ENCODE data around the gene AVEN. TPM values are rescaled to one million over a fixed set of nuclear protein-coding genes. Genes with fewer than 3 reads are reported as not detected.
"Not testable (repeated sequence)": the region's sequence is repeated elsewhere in the genome, so short reads cannot be mapped to it uniquely, and the experiment has no call there.

AVEN gene
- polyA plus RNA-seq, 2 donors, result 8.2 to 11.1 TPM

DNA sequence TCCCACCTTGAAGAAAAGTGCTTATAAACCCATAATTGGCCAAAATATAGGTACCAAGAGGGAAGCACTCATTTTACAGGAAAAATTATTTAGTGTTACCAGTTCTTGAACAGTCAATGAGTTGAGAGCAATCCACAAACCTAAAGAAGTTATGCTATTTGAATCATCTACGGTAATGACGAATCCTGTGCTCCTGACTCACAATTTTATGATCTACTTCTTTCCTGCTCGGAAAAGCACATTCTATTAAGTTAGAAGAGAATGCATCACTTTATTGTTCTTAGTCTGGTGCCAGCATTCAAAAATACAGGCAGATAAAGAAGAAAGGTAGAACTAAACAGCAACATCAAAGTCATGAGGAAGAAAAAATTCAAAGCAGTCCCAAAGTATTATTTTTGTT is 37.5 kb downstream of the AVEN start:
- Histone ChIP-seq H3K27ac (ENCODE audit: low read depth in 2 of 2, low read length in 1 of 2) (no peak overlapping the region), H3K36me3 (ENCODE audit: control insufficient read depth in 2 of 2, insufficient read depth in 2 of 2, low read length in 1 of 2) (peaks cover 0 to 2% of the 10 kb centered on the region in 2 donors), H3K27me3 (ENCODE audit: control insufficient read depth in 1 of 2, insufficient read depth in 2 of 2, low read length in 2 of 2) (no peaks in the 10 kb centered on the region), H3K4me1 (ENCODE audit: control insufficient read depth in 2 of 2, insufficient read depth in 2 of 2, low read length in 1 of 2) (no peaks in the 10 kb centered on the region), H3K4me3 (ENCODE audit: low read depth in 1 of 2, low read length in 2 of 2) (no peak overlapping the region), H3K9me3 (ENCODE audit: control insufficient read depth in 2 of 2, insufficient read depth in 1 of 2, low read depth in 1 of 2, low read length in 1 of 2) (no peaks in the 10 kb centered on the region)
- 43 to 55% methylated on average over 3 of the region's 3 CpGs for WGBS, 2 donors

DNA sequence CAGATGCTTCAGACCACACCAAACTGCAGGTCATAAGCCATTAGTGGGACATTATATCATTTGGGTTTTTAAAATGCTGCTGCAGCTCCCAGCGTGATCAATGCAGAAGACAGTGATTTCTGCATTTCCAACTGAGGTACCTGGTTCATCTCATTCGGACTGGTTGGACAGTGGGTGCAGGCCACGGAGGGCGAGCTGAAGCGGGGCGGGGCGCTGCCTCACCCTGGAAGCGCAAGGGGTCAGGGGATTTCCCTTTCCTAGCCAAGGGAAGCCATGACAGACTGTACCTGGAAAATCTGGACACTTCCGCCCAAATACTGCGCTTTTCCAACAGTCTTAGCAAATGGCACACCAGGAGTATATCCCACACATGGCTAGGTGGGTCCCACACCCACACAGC is 43.3 kb downstream of the AVEN start:
- not testable (repeated sequence) for H3K36me3 ChIP-seq (ENCODE audit: control insufficient read depth in 2 of 2, insufficient read depth in 2 of 2, low read length in 1 of 2); H3K9me3 ChIP-seq (ENCODE audit: control insufficient read depth in 2 of 2, insufficient read depth in 1 of 2, low read depth in 1 of 2, low read length in 1 of 2); H3K27ac ChIP-seq (ENCODE audit: low read depth in 2 of 2, low read length in 1 of 2); H3K4me3 ChIP-seq (ENCODE audit: low read depth in 1 of 2, low read length in 2 of 2); H3K27me3 ChIP-seq (ENCODE audit: control insufficient read depth in 1 of 2, insufficient read depth in 2 of 2, low read length in 2 of 2); H3K4me1 ChIP-seq (ENCODE audit: control insufficient read depth in 2 of 2, insufficient read depth in 2 of 2, low read length in 1 of 2)
- 94 to 97% methylated on average over 10 of the region's 10 CpGs for WGBS, 2 donors

DNA sequence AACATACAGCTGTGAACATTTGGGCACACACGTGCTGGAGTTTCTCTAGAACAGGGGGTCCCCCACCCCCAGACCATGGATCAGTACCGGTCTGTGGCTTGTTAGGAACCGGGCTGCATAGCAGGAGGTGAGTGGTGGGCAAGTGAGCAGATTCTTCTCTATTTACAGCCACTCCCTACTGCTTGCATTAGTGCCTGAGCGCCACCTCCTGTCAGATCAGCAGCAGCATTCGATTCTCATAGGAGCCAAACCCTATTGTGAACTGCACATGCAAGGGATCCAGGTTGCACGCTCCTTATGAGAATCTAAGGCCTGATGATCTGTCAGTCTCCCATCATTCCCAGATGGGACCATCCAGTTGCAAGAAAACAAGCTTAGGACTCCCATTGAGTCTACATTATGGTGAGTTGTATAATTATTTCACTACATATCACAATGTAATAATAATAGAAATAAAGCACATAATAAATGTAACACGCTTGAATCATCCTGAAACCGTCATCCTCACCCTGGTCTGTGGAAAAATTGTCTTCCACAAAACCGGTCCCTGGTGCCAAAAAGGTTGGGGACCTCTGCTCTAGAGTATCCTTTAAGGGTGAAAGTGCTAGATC is 44.9 kb downstream of the AVEN start:
- H3K4me3 ChIP-seq (ENCODE audit: low read depth in 1 of 2, low read length in 2 of 2), result no peak overlapping the region
- WGBS, 2 donors, result 83 to 87% methylated on average over 9 of the region's 9 CpGs

GRCh38 chr15:33988384-33988783 is 50.6 kb downstream of the AVEN start:
- Histone ChIP-seq H3K27ac (ENCODE audit: low read depth in 2 of 2, low read length in 1 of 2) (no peak overlapping the region), H3K4me3 (ENCODE audit: low read depth in 1 of 2, low read length in 2 of 2) (no peak overlapping the region), H3K4me1 (ENCODE audit: control insufficient read depth in 2 of 2, insufficient read depth in 2 of 2, low read length in 1 of 2) (no peaks in the 10 kb centered on the region), H3K36me3 (ENCODE audit: control insufficient read depth in 2 of 2, insufficient read depth in 2 of 2, low read length in 1 of 2) (no peaks in the 10 kb centered on the region), H3K27me3 (ENCODE audit: control insufficient read depth in 1 of 2, insufficient read depth in 2 of 2, low read length in 2 of 2) (no peaks in the 10 kb centered on the region), H3K9me3 (ENCODE audit: control insufficient read depth in 2 of 2, insufficient read depth in 1 of 2, low read depth in 1 of 2, low read length in 1 of 2) (no peaks in the 10 kb centered on the region)
- 94 to 95% methylated on average over 4 of the region's 4 CpGs for WGBS, 2 donors

More for the DNA sequence above, 44.9 kb downstream of the AVEN start:
- no peaks in the 10 kb centered on the region for H3K9me3 ChIP-seq (ENCODE audit: control insufficient read depth in 2 of 2, insufficient read depth in 1 of 2, low read depth in 1 of 2, low read length in 1 of 2)
- no peaks in the 10 kb centered on the region for H3K36me3 ChIP-seq (ENCODE audit: control insufficient read depth in 2 of 2, insufficient read depth in 2 of 2, low read length in 1 of 2)
- no peaks in the 10 kb centered on the region for H3K27me3 ChIP-seq (ENCODE audit: control insufficient read depth in 1 of 2, insufficient read depth in 2 of 2, low read length in 2 of 2)
- H3K4me1 ChIP-seq (ENCODE audit: control insufficient read depth in 2 of 2, insufficient read depth in 2 of 2, low read length in 1 of 2), result no peaks in the 10 kb centered on the region
- H3K27ac ChIP-seq (ENCODE audit: low read depth in 2 of 2, low read length in 1 of 2), result no peak overlapping the region

DNA sequence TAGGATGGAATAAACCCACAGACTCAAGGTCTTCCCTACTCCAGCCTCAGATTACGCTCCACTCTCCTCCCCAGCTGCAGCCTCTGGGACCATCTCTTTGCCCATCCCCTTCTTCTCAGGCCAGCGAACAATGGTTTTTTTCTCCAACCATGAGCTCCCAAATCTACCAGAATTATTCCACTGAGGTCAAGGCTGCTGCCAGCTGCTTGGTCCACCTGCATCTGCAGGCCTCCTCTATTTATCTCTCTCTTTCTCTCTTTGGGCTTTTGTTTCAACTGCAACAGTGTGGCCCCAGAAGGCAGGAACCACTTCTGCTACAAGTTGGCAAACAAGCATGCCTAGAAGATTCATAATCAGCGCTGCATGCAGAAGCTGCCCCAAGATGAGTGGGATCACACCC is 51.6 kb downstream of the AVEN start:
- WGBS, 2 donors, result 96 to 97% methylated on average over 3 of the region's 3 CpGs

DNA sequence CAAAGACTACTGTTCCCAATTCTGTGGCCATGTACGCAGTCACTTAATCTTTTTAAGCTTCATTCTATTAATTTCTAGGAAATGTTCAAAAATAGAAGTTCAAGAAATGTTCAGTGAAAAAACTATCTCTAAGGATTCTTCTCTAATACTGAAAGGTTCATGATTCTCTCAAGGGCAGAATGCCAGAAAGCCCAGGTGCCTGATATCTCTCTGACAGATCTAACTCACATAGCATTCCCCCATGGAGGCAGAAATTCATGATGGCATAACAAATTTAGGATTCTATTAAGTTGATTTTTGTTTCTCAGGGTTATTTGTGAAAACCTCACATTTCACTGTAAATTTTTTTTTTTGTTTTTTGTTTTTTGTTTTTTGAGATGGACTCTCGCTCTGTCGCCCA is 53.3 kb downstream of the AVEN start:
- Histone ChIP-seq H3K27me3 (ENCODE audit: control insufficient read depth in 1 of 2, insufficient read depth in 2 of 2, low read length in 2 of 2) (no peaks in the 10 kb centered on the region), H3K36me3 (ENCODE audit: control insufficient read depth in 2 of 2, insufficient read depth in 2 of 2, low read length in 1 of 2) (no peaks in the 10 kb centered on the region), H3K4me1 (ENCODE audit: control insufficient read depth in 2 of 2, insufficient read depth in 2 of 2, low read length in 1 of 2) (no peaks in the 10 kb centered on the region), H3K4me3 (ENCODE audit: low read depth in 1 of 2, low read length in 2 of 2) (no peak overlapping the region), H3K27ac (ENCODE audit: low read depth in 2 of 2, low read length in 1 of 2) (no peak overlapping the region), H3K9me3 (ENCODE audit: control insufficient read depth in 2 of 2, insufficient read depth in 1 of 2, low read depth in 1 of 2, low read length in 1 of 2) (no peaks in the 10 kb centered on the region)
- 65 to 67% methylated on average over 3 of the region's 3 CpGs for WGBS, 2 donors

More for the DNA sequence above, 51.6 kb downstream of the AVEN start:
- Histone ChIP-seq H3K36me3 (ENCODE audit: control insufficient read depth in 2 of 2, insufficient read depth in 2 of 2, low read length in 1 of 2) (no peaks in the 10 kb centered on the region), H3K4me3 (ENCODE audit: low read depth in 1 of 2, low read length in 2 of 2) (no peak overlapping the region), H3K9me3 (ENCODE audit: control insufficient read depth in 2 of 2, insufficient read depth in 1 of 2, low read depth in 1 of 2, low read length in 1 of 2) (no peaks in the 10 kb centered on the region), H3K4me1 (ENCODE audit: control insufficient read depth in 2 of 2, insufficient read depth in 2 of 2, low read length in 1 of 2) (no peaks in the 10 kb centered on the region), H3K27me3 (ENCODE audit: control insufficient read depth in 1 of 2, insufficient read depth in 2 of 2, low read length in 2 of 2) (no peaks in the 10 kb centered on the region), H3K27ac (ENCODE audit: low read depth in 2 of 2, low read length in 1 of 2) (no peak overlapping the region)

DNA sequence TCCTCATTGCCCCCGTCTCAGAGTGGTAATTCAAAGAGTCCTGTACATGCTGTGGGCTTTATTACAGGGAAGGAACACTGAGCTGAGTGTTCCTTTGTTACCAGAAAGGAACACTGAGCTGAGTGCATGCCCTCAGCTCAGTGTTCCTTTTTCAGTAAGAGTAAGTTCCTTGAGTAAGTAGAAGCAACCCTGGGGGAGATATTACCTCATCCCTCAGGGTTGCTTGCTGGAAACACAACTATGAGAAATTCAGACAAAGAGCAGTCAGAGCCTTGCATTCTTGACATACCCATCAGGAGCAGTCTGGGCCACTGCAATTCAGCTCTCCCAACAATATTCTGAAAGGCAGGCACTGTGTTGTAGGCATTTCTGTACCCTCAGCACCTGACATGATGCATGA is 53.7 kb downstream of the AVEN start:
- Histone ChIP-seq H3K4me1 (ENCODE audit: control insufficient read depth in 2 of 2, insufficient read depth in 2 of 2, low read length in 1 of 2) (no peaks in the 10 kb centered on the region), H3K36me3 (ENCODE audit: control insufficient read depth in 2 of 2, insufficient read depth in 2 of 2, low read length in 1 of 2) (no peaks in the 10 kb centered on the region), H3K4me3 (ENCODE audit: low read depth in 1 of 2, low read length in 2 of 2) (no peak overlapping the region), H3K27me3 (ENCODE audit: control insufficient read depth in 1 of 2, insufficient read depth in 2 of 2, low read length in 2 of 2) (no peaks in the 10 kb centered on the region), H3K9me3 (ENCODE audit: control insufficient read depth in 2 of 2, insufficient read depth in 1 of 2, low read depth in 1 of 2, low read length in 1 of 2) (no peaks in the 10 kb centered on the region), H3K27ac (ENCODE audit: low read depth in 2 of 2, low read length in 1 of 2) (no peak overlapping the region)
- 73 to 80% methylated on average over 1 of the region's 1 CpG for WGBS, 2 donors

DNA sequence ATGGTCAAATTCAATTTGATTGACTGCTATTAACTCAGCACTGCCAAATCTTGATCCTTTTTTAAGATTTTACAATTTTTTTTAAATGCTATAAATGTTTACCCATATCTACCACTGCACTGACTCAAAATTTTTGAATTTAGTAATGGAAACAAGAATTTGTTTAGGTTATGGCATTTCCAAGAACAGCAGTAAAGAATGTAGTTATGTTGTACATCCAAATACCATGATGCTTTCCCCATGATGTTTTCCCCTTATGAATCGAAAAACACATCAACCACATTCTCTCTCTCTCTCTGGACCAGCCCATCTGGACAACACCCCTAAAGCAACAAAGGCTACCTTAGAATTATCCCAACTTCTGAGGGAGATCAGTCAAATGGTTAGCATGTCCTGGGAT is 56.5 kb downstream of the AVEN start:
- no peaks in the 10 kb centered on the region for H3K4me1 ChIP-seq (ENCODE audit: control insufficient read depth in 2 of 2, insufficient read depth in 2 of 2, low read length in 1 of 2)
- no peak overlapping the region for H3K4me3 ChIP-seq (ENCODE audit: low read depth in 1 of 2, low read length in 2 of 2)
- WGBS, 2 donors, result 78 to 86% methylated on average over 1 of the region's 1 CpG
- no peaks in the 10 kb centered on the region for H3K27me3 ChIP-seq (ENCODE audit: control insufficient read depth in 1 of 2, insufficient read depth in 2 of 2, low read length in 2 of 2)
- H3K27ac ChIP-seq (ENCODE audit: low read depth in 2 of 2, low read length in 1 of 2), result no peak overlapping the region
- no peaks in the 10 kb centered on the region for H3K36me3 ChIP-seq (ENCODE audit: control insufficient read depth in 2 of 2, insufficient read depth in 2 of 2, low read length in 1 of 2)
- no peaks in the 10 kb centered on the region for H3K9me3 ChIP-seq (ENCODE audit: control insufficient read depth in 2 of 2, insufficient read depth in 1 of 2, low read depth in 1 of 2, low read length in 1 of 2)

GRCh38 chr15:33980159-33980558 is 58.8 kb downstream of the AVEN start:
- Histone ChIP-seq H3K9me3 (ENCODE audit: control insufficient read depth in 2 of 2, insufficient read depth in 1 of 2, low read depth in 1 of 2, low read length in 1 of 2) (no peaks in the 10 kb centered on the region), H3K4me3 (ENCODE audit: low read depth in 1 of 2, low read length in 2 of 2) (no peak overlapping the region), H3K27ac (ENCODE audit: low read depth in 2 of 2, low read length in 1 of 2) (peak overlapping the region in 1 of 2 donors; percentile 31), H3K36me3 (ENCODE audit: control insufficient read depth in 2 of 2, insufficient read depth in 2 of 2, low read length in 1 of 2) (no peaks in the 10 kb centered on the region), H3K4me1 (ENCODE audit: control insufficient read depth in 2 of 2, insufficient read depth in 2 of 2, low read length in 1 of 2) (no peaks in the 10 kb centered on the region), H3K27me3 (ENCODE audit: control insufficient read depth in 1 of 2, insufficient read depth in 2 of 2, low read length in 2 of 2) (no peaks in the 10 kb centered on the region)
- 40 to 49% methylated on average over 7 of the region's 7 CpGs for WGBS, 2 donors

GRCh38 chr15:33975022-33975565 is 63.9 kb downstream of the AVEN start:
- H3K4me3 ChIP-seq (ENCODE audit: low read depth in 1 of 2, low read length in 2 of 2), result no peak overlapping the region
- H3K27me3 ChIP-seq (ENCODE audit: control insufficient read depth in 1 of 2, insufficient read depth in 2 of 2, low read length in 2 of 2), result no peaks in the 10 kb centered on the region
- no peaks in the 10 kb centered on the region for H3K4me1 ChIP-seq (ENCODE audit: control insufficient read depth in 2 of 2, insufficient read depth in 2 of 2, low read length in 1 of 2)
- 90 to 93% methylated on average over 4 of the region's 4 CpGs for WGBS, 2 donors
- H3K27ac ChIP-seq (ENCODE audit: low read depth in 2 of 2, low read length in 1 of 2), result no peak overlapping the region
- H3K36me3 ChIP-seq (ENCODE audit: control insufficient read depth in 2 of 2, insufficient read depth in 2 of 2, low read length in 1 of 2), result no peaks in the 10 kb centered on the region
- no peaks in the 10 kb centered on the region for H3K9me3 ChIP-seq (ENCODE audit: control insufficient read depth in 2 of 2, insufficient read depth in 1 of 2, low read depth in 1 of 2, low read length in 1 of 2)
